Fibroblast of skin of scalp (primary cell): ENCODE results near the gene SH3BGRL. TPM values are rescaled to one million over a fixed set of nuclear protein-coding genes. Genes with fewer than 3 reads are reported as not detected.

Experiments used
- DNase-seq: peaks from one replicate; pipeline ENCODE4 v3.0.0-alpha.2; 2013
- polyA plus RNA-seq, 2 experiments: library from polyadenylated mRNA; unstranded; fragments of 120-200 nt; gene quantifications; one replicate each; pipeline ENCODE4 v1.2.1, GENCODE V29; 2013; ENCODE audit not compliant: insufficient read length in 2 of 2

The SH3BGRL gene
- 153 TPM for polyA plus RNA-seq (2013, experiment 1 of 2; ENCODE audit: insufficient read length)
- polyA plus RNA-seq (2013, experiment 2 of 2; ENCODE audit: insufficient read length): 166 TPM

DNA sequence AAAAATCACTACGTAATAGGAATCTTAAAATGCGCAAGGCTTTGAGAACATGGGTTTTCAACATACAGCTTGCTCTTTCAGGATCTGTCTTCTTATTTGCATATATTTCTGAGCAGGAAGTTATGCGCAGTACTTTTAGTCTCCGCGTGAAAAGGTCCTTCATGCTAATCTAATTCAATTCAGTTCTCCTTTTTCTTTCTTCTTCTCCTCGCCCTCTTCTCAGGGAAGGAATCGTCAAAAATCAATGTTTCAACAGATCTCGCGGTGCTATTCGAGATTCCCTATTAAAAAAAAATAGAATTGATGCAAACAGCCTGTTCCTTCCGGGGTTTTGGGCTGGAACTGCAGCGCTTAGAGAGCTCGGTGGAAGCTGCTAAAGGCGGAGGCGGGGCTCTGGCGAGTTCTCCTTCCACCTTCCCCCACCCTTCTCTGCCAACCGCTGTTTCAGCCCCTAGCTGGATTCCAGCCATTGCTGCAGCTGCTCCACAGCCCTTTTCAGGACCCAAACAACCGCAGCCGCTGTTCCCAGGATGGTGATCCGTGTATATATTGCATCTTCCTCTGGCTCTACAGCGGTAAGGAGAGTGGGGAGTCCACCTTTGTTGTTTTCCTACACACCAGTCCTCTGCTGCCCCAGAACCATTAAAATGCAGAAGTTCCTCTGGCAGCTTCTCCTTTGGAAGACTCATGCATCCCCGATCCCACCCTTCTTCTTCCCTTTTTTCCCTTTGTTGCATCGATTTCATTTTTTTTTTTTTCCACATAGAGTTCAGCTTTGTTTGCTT, at the start of gene SH3BGRL, which contains the start of gene HMGN5:
SH3BGRL (plus strand) TSS at position 432 of the 785 bp plus-strand sequence; CDS start at position 531, 99 bp downstream.
HMGN5 (minus strand) TSS at position 243 of the 785 bp plus-strand sequence. CDS start 80,364 bp downstream, outside the sequence.
- peak; percentile 89 for DNase-seq

- DNase-seq: no peak
Measured at GRCh38 chrX:81168391-81168790, 33.5 kb upstream of the SH3BGRL start.

- DNase-seq: peak; percentile 34
Measured at GRCh38 chrX:81174286-81174685, 27.6 kb upstream of the SH3BGRL start.

- DNase-seq: no peak
Measured at GRCh38 chrX:81195259-81195658, 6.6 kb upstream of the SH3BGRL start.

DNA sequence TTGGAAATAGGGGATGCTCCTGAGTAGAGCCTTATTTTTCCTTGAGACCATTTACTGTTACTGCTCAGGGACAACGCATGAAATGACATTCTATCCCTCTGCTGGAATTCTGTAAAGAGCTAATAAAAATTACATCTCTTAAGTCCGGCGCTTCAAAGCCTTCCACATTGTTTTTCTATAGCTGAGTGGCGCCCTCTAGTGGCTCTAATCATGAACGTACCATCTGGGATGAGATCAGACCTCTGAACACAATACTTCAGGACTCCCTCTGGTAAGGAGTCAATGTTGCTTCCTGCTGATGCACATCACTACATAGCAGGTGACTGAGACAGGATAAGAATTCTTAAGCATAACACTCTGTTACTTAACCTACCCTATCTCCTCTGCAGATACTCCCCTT, 6.2 kb upstream of the SH3BGRL start:
- peak; percentile 46 for DNase-seq

DNA sequence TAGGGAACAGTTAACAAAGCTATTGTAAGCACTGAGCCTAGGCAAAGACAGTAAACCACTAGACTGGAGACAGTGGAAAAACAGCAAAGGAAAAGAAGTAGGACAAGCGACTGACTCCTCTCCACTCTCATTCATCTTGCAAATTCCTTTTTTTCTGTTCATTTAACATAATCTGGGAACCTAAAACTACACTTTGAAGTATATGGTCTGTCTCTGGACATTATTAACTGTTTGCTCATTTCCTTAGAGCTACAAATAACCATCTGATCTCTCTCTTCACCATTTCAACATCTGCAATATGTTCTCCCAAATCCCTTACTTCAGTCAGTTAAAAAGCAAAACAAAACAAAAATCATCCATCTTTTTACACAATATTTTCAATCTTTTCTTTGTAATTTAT, 831 bp upstream of the SH3BGRL start:
- DNase-seq: no peak

DNA sequence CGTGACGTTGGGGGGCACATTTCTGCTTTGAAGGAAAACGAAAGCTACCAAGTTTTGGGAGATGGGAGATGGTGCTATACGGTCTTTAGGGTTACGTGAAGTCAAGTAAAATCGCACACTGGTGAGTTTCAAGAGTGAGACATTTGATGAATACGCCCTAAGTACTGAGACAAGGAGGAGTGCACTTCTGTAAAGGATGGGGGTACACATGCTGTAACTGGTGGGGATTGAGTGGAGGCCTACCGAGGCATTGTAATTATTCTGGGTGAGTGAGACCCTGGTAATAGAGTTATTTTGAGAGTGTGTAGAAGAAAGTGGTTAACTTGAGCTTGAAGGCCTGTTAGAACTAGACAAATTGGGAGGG, 536 bp downstream of the SH3BGRL start:
- peak; percentile 3 for DNase-seq

DNA sequence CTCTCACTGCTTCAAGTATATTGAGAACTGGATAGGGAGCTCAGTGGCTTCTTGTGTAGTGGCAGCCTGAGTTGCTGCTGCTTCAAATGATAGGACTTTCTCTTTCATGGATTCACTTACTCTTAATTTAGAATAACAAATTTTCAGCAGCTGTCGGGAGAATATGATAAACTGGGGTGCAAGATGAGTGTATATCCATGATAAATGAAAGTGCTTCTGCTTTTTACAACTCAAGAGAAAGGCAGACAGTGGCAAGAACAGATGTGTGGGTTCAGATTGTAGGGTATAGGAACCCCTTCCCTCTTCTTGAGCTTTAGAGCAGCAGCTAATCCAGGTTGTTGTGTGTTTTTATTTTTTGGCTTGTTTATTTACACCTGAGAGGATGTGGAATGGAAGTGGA, 1.0 kb downstream of the SH3BGRL start:
- no peak for DNase-seq

DNA sequence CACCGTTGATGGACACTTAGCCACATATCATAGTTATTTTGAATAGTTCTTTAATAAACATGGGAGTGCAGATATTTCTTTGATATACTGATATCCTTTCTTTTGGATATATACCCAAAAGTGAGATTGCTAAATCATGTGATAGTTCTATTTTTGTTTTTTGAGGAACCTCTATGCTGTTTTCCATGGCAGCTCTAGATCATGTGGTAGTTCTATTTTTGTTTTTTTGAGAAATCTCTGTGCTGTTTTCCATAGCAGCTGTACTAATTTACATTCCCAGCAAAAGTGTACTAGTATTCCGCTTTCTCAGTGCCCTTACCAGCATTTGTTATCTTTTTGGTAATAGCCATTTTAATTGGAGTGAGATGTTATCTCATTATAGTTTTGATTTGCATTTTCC, 3.6 kb downstream of the SH3BGRL start:
- no peak for DNase-seq

DNA sequence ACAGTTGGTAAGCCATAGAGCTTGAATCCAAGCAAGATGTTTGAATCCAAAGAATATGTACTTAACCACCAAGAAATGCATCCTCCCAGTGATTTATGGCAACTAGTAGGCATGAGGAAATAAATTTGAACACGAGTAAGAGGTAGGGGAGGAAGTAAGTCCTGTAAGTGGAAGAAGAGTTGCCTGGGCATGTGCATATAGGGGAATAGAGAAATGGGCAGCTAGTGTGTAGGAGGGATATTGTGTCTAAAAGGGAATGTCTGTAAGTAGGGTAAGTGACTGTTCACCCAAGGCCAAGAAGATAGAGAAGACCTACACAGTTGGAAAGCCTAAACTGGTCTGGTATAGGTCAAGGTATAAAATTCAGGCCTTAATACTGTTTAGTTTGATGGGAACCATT, 4.6 kb downstream of the SH3BGRL start:
- no peak for DNase-seq

- DNase-seq: no peak
Measured at GRCh38 chrX:81208916-81209315, 7.0 kb downstream of the SH3BGRL start.

DNA sequence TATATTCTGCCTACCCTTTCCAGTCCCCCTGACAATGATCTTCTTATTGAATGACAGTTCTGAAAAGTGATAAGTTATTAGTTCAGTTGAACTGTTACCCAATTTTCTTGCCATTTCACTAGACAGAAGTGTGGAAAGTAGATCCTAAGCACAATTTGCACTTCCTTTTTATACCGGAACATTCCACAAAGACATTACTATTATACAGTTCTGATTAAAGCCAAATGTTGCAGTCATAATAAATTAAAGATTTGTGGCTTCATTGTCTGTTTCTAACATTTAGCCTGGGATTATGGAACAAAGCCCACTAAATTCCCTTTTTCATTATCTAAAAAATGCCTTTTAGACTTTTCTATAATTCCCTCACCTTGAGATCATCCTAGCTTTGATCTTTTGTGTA, 13.8 kb downstream of the SH3BGRL start:
- no peak for DNase-seq

DNA sequence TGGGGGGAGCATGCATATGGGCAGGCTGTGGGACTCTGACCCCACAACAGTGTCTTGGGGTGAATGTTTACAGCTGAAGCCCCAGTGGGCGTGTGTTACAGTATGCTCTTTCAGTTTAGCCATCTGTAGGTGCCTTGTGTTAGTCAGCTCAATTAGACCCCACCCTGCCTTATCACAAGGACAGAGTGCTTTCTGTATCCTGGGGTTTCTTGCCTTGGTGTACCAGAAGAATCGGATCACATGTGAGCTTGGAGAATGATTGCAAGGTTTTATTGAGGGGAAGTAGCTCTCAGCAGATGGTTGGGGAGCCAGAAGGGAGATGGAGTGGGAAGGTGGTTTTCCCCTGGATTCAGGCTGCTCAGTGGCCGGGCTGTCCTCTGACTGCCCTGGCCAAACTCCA, 27.3 kb downstream of the SH3BGRL start:
- no peak for DNase-seq

DNA sequence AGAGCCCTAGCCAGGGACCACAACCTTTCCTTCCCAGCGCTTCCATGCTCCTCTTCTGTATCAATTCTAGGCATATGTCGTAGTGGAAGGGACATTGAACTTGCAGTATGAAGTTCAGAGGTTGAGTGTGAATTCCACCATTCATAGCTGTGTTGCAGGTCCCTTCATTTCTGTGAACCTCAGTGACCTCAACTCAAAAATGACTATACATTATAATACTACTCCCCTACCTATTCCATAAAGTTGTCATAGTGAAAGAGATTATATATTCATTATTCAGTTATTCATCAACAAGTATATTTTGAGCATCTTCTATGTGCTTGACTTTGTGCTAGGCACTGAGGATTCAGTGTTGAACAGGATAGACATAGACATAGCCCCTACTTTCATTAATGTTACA, 28.0 kb downstream of the SH3BGRL start:
- no peak for DNase-seq

DNA sequence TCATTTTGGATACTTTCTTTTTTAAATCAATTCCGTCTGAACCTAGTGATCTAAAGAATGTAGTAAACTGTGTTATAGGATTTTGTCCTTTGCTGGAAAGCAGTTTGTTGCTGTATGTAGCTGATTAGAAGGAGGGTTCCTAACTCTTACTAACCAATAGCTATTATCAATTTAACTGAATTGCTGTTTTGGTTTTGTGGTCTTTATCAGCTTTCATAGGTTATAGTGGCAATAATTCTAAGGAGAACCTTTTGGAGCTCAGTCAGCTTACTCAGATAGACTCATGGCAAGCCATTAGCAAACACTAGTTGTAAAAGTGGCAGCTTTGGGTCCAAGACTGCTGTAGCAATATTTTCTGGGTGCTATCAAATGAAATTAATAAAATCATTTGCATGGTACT, 29.6 kb downstream of the SH3BGRL start:
- DNase-seq: no peak

DNA sequence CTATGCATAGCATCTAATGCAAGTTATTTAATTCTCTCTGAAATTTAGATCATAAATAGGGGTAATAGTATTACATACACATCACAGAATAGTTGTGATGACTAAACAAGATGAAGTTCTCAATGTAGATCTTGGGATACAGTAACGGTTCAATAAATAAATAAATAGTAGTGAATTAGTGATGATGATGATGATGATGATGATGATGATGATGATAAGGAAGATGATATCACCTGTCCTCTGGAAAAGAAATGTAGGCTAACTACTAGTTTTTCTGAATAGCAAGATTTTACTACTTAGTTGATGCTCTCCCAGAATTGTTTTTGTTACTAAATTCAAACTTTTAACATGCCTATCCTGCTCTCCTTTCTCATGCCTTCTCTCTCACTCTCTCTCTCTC, 30.3 kb downstream of the SH3BGRL start:
- no peak for DNase-seq

DNA sequence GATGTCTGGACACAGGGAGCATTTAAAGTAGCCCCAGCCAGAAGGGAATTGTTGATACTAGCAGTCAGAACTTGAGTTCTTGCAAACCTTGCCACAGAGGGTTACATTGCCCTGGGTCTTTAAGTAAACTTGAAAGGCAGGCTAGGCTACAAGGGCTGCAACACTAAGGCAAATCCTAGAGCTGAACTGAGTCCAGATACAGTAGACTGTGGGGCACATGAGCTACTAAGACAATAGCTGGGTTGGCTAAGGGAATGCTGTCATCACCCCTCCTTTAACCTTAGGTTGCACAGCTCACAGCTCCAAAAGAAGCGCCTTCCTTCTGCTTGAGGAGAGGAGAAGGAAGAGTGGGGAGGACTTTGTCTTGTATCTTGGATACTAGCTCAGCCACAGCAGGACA, 35.6 kb downstream of the SH3BGRL start:
- no peak for DNase-seq

DNA sequence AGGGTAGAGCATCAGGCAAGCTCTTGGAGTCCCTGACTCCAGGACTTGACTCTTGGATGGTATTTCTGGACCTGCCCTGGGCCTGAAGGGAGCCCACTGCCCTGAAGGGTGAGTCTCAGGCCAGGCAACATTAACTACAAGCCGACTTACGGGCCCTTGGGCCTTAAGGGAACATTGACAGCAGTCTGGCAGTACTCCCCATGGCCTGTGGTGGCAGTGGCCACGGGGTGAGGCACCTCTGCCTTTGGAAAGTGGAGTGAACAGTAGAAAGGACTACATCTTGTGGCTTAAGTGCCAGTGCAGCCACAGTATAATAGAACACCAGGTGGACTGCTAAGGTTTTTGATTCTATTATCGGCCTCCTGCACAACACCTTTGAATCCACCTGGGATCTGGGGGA, 36.3 kb downstream of the SH3BGRL start:
- no peak for DNase-seq

DNA sequence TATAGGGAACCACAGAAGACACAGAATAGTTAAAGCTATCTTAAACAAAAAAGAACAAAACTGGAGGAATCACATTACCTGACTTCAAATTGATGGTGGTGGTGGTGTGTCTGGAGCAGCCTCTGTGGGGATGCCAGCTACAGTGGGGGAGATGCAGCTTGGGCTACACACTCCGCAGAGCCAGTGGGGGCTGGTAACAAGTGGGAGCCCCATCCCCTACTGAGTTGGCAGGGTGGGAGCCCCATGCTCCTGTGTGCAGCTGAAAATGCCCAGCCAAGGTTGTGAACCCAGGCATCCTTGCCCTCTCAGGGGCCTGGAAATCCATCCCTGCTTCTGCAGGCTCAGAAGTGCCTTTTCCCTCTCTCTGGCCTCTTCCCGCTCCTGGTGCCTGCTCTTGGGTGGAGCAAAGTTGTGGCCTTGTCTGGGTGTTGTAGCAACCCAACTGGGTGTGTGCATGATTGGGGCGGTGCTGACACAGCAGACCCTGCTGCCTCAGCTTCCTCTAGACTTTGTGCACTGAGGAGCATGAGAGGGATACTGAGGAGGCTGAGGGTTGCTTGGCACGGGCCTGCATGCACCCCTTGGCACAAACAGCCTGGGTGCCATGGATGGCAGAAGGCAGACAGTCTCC, 38.9 kb downstream of the SH3BGRL start:
- DNase-seq: no peak

DNA sequence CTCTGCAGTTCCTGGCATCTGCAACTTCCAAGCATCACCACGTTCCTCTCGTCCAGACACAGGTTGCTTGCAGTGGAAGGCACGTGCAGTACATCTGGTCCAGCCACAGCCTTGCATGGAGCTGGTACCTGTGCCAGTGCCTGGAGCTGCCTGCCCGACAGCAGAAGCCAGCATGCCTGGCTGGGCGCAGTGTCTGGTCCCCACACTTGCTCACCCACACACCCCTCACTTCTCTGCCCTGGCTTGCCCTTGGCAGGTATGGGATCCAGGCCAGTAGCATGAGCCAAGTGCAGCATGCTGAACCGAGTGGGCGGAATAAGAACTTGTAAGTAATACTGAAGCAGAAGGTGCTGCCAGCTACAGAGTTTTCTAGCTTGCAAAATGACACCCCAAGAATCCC, 39.9 kb downstream of the SH3BGRL start:
- DNase-seq: no peak

DNA sequence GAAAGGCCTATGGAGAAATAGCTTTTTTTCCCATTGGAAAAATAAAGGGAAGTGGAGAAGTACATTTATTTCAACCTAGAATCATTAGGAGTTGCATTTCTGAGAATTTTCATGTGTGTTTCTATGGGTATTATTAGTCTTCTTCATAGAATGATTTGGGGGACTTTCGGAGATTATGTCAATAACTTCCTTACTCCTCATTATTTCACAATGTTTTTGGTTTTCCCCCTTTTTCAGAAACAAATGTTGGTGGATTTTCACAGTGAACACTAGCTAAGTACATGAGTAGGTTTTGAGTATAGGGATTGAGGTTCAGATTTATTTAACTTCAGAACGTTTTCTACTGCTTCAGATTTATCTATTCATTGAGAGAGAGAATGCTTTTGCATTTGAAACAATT, 54.0 kb downstream of the SH3BGRL start:
- no peak for DNase-seq

DNA sequence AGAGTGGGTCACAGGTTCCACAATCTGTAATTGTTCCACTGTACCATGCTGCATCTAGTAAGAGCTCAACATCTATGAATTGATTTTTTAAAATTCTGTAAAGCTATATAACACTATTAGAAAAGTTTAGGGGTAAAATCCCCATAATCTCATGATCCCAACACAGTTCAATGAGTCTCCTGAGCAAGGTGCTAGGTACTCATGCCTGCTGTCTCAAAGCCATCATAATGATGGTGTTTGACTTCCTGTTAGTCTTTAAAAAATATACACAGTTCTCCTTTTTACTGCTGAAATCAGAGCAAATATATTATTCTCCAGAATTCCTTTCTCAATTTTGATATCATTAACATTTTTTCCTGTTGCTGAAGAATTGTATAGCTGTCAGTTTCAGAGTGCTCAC, 55.9 kb downstream of the SH3BGRL start:
- no peak for DNase-seq

DNA sequence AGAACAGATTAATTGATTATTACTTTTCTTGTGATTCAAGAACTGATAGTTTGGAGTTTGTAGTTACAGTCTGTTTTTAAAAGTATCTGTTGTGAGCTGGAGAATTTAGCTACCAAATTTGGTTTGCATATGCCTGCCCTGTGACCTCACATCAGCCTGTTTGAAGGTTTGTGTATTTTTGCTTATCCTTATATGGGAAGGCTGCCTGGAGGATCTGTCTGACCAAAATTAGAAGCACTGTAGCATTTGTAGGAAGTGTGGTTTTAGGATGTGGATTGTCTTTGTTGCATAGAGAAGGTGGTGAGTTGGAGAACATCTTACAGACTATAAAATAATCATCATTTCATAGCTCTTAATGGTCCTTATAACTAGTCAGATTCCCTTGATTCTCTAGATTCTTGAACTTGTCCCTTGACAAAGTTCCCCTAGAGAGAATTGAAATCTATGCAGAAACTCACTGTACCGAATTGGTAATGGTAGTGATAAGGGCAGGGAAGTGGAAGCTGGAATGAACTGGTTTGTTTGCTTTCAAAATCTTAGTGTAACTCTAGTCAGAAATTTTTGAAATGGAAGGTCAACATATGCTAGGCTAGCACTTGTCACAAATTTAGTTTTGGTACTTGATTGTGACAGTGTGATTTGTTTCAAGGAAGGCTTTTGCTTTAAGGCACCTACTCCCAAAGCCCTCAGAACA, 57.3 kb downstream of the SH3BGRL start:
- DNase-seq: peak; percentile 81
